Prostate gland (tissue), 2 donors: ENCODE results near the gene MIEF2. TPM values are rescaled to one million over a fixed set of nuclear protein-coding genes. Genes with fewer than 3 reads are reported as not detected.
A peak's percentile ranks its signal among the peaks of the same experiment; 100 is the strongest.

Source experiments
- DNase-seq: peaks from one replicate; pipeline ENCODE4 v3.0.0-alpha.2; 2019; ENCODE audit warnings: low spot score
- H3K27ac ChIP-seq, 2 donors: fragments of 200-600 bp; sonication (generic); 2 replicates each; pipeline ENCODE4 v1.5.1; 2017 to 2019
- H3K27me3 ChIP-seq: fragments of 200-600 bp; sonication (generic); replicated peaks from 2 replicates; pipeline ENCODE4 v1.5.1; 2019; ENCODE audit not compliant: insufficient read depth
- H3K36me3 ChIP-seq, 2 donors: fragments of 200-600 bp; sonication (generic); 1 replicate in 1 of 2; 2 replicates in 1 of 2; pipeline versions ENCODE4 v1.5.1 to v1.8.1; 2017 to 2019
- H3K4me1 ChIP-seq: fragments of 200-600 bp; sonication (generic); replicated peaks from 2 replicates; pipeline ENCODE4 v1.5.1; 2019
- H3K4me3 ChIP-seq, 2 donors: fragments of 200-600 bp; sonication (generic); 2 replicates each; pipeline ENCODE4 v1.5.1; 2017 to 2019
- H3K9me3 ChIP-seq: fragments of 200-600 bp; sonication (generic); 2 replicates; pipeline ENCODE4 v1.5.1; 2017
- CTCF ChIP-seq, 4 experiments: fragments of 200-600 bp in 2 of 4; fragments of 450-650 bp in 2 of 4; sonication (generic) in 2 of 4; IDR thresholded peaks; 1 replicate in 3 of 4; 2 replicates in 1 of 4; pipeline ENCODE4 v1.5.1; 2016 to 2019; ENCODE audit warnings: antibody characterized with exemption in 4 of 4, mild to moderate bottlenecking in 2 of 4, moderate library complexity in 2 of 4
- POLR2A ChIP-seq: fragments of 450-650 bp; IDR thresholded peaks from one replicate; pipeline ENCODE4 v1.6.1; 2016; ENCODE audit warnings: antibody characterized with exemption, mild to moderate bottlenecking
- POLR2AphosphoS5 ChIP-seq: sonication (generic); formaldehyde crosslinking; IDR thresholded peaks from one replicate; pipeline ENCODE4 v1.6.1; 2017; ENCODE audit warnings: antibody characterized with exemption
- WGBS: methylation state at CpG from one replicate; pipeline ENCODE4 v1.1.5; 2018; 5-methylcytosine and 5-hydroxymethylcytosine counted together
- intact Hi-C: fragments of 100-400 bp; cut with DNase I; formaldehyde crosslinking; loops from one replicate; pipeline ENCODE4 v1.14.2; 2022
- total RNA-seq, 2 donors: library from RNA; depleted of rRNA; stranded (reverse); fragments of >200 nt; gene quantifications; one replicate each; pipeline ENCODE4 v1.1.0, GENCODE V29; 2016

MIEF2 gene
- total RNA-seq, 2 donors from 2014 or later = 22.3 to 28.7 TPM

- intact Hi-C loops = loop anchor here (5.0 kb wide), 1 partner anchor 57 kb away; the partner anchor contains the start of gene TOP3A
- TF ChIP-seq POLR2AphosphoS5 (no peak), CTCF (IDR thresholded peaks at IDR 0.05) (no peak), POLR2A (no peak)
- H3K4me1 ChIP-seq = peaks cover 12% of the 10 kb centered on the region
- no peak overlapping the region for H3K4me3 ChIP-seq
- 94% methylated on average over 8 of the region's 8 CpGs for WGBS
- no peak for DNase-seq
- H3K27ac ChIP-seq = no peak overlapping the region
- H3K27me3 ChIP-seq = no peaks in the 10 kb centered on the region
- peaks cover 5 to 7% of the 10 kb centered on the region in 2 donors for H3K36me3 ChIP-seq
- no peaks in the 10 kb centered on the region for H3K9me3 ChIP-seq
Measured at GRCh38 chr17:18254888-18255649, 5.4 kb upstream of the MIEF2 start.

- intact Hi-C loops = loop anchor here (5.0 kb wide), 1 partner anchor 56 kb away; the partner anchor contains the start of gene TOP3A
- H3K27ac ChIP-seq = no peak overlapping the region
- peaks cover 5 to 7% of the 10 kb centered on the region in 2 donors for H3K36me3 ChIP-seq
- TF ChIP-seq POLR2A (no peak), POLR2AphosphoS5 (no peak), CTCF (IDR thresholded peaks at IDR 0.05) (no peak)
- H3K4me1 ChIP-seq = peaks cover 14% of the 10 kb centered on the region
- no peaks in the 10 kb centered on the region for H3K27me3 ChIP-seq
- WGBS = 81% methylated on average over 11 of the region's 11 CpGs
- H3K9me3 ChIP-seq = no peaks in the 10 kb centered on the region
- H3K4me3 ChIP-seq = no peak overlapping the region
- DNase-seq = no peak
Measured at GRCh38 chr17:18256351-18256750, 4.1 kb upstream of the MIEF2 start.

- H3K4me1 ChIP-seq = peaks cover 14% of the 10 kb centered on the region
- peak overlapping the region in 1 of 2 donors; percentile 93 for H3K27ac ChIP-seq
- H3K4me3 ChIP-seq = peak overlapping the region in 1 of 2 donors; percentile 73
- peaks cover 5 to 7% of the 10 kb centered on the region in 2 donors for H3K36me3 ChIP-seq
- TF ChIP-seq POLR2AphosphoS5 = no peak
- TF ChIP-seq CTCF (IDR thresholded peaks at IDR 0.05) = no peak
- no peak for TF ChIP-seq POLR2A
- DNase-seq = no peak
- H3K9me3 ChIP-seq = no peaks in the 10 kb centered on the region
- no peaks in the 10 kb centered on the region for H3K27me3 ChIP-seq
- 80% methylated on average over 7 of the region's 7 CpGs for WGBS
- intact Hi-C loops = loop anchor here (5.0 kb wide), 1 partner anchor 56 kb away; the partner anchor contains the start of gene TOP3A
Measured at GRCh38 chr17:18256776-18257175, 3.7 kb upstream of the MIEF2 start.

GRCh38 chr17:18257268-18257981, 3.0 kb upstream of the MIEF2 start:
- peaks cover 14% of the 10 kb centered on the region for H3K4me1 ChIP-seq
- intact Hi-C loops = loop anchor here (5.0 kb wide), 1 partner anchor 55 kb away; the partner anchor contains the start of gene TOP3A

More at GRCh38 chr17:18257268-18257981, 3.0 kb upstream of the MIEF2 start:
- Histone ChIP-seq H3K4me3 (peak overlapping the region; percentile 73 to 98), H3K36me3 (peaks cover 5 to 7% of the 10 kb centered on the region in 2 donors), H3K9me3 (no peaks in the 10 kb centered on the region), H3K27me3 (no peaks in the 10 kb centered on the region), H3K27ac (peak overlapping the region; percentile 85 to 93)
- WGBS = 13% methylated on average over 18 of the region's 18 CpGs
- TF ChIP-seq POLR2A = peak; percentile 11
- no peak for TF ChIP-seq CTCF (IDR thresholded peaks at IDR 0.05)
- peak; percentile 35 for DNase-seq
